ENCODE measurements around the gene TMEM33.

Gene TMEM33

DNA sequence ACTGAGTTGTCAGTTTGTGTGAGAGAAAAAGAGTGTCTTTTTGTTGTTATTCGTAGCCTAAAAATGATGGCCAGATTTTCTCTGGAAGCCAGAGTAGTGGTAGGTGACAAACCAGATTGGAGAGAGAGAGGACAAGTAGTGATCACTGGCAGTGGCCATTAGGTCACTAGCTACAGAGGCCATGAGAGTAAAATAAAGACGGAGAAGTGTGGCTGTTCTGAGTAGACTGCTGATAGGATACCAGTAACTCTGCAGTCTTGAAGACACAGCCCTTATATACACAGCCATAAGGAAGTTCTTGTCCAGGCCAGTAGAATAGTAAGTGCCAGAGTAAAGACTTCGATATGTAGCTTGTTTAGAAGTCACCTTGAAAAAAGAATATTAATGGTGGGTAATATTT lies 62.8 kb downstream of the TMEM33 start:
- DNase-seq (ENCODE audit: low spot score) = no peak

DNA sequence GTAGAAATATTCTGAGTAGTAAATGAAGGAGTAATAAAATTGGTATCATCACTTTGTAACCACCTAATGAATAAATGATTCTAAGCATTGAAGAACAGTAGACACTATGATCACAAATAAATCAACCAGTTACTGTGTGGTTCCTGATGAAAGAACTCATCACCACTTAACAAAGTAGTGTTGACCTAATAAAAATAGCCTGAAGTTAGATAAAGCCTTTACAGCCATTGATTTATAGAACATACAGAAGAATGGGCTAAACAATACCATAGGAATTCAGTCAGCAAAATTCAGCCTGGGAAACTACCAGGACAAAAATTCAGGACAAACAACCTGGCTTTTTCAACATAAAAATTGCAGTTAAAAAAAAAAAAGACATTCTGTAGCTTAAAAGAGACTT lies 64.1 kb downstream of the TMEM33 start:
- DNase-seq (ENCODE audit: low spot score) = no peak

DNA sequence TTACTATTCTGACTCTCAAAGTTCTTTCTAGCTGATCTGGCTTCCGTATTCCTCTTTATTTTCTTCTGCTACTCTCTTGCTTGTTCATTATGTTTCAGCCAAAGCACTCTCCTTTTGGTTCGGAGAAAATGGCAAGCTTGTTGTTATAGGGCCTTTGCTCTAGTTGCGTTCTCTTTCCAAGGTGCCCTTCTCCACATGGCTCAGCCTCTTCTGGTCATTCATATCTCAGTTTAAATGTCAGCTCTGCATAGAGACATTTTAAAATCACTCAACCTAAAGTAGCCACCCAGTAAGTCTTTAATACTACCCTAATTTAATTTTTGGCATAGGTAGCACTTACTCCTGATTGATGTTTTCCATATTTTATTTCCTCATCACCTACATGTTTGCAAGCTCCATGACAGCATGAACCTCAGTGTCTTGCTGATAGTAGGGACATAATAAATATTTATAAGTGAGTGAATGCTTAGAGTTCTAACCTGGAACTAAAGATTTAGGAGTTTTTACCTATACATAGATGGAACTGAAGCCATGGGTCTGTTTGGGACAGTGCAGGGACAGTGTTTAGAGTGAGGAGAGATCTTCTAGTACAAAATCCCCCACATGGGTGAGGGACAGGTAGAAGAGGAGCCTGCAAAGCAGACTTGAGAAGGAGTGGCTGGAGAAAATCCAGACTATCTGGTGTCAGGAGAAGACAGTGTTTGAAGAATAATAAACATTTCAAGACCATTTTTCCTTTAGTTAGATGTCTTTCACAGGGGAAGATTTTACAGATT lies 73.0 kb downstream of the TMEM33 start:
- DNase-seq (ENCODE audit: low spot score) = no peak
